Fibroblast of peridontal ligament (primary cell): ENCODE results near the gene BCAP31.
"Not testable (repeated sequence)": the region's sequence is repeated elsewhere in the genome, so short reads cannot be mapped to it uniquely, and the experiment has no call there.

Experiments used
- DNase-seq: peaks from one replicate; pipeline ENCODE4 v3.0.0-alpha.2; 2010; ENCODE audit errors: extremely low read depth

Gene BCAP31

GRCh38 chrX:153694687-153695270 lies 29.4 kb downstream of the BCAP31 start:
- DNase-seq = no peak

GRCh38 chrX:153694256-153694655 lies 29.9 kb downstream of the BCAP31 start:
- not testable (repeated sequence) for DNase-seq

- DNase-seq = no peak
These were observed 30.7 kb downstream of the BCAP31 start for GRCh38 chrX:153693216-153694086.

GRCh38 chrX:153692611-153693156 lies 31.5 kb downstream of the BCAP31 start:
- DNase-seq = no peak

GRCh38 chrX:153692003-153692402 lies 32.2 kb downstream of the BCAP31 start:
- DNase-seq = no peak

GRCh38 chrX:153691032-153691827 lies 33.0 kb downstream of the BCAP31 start:
- not testable (repeated sequence) for DNase-seq

GRCh38 chrX:153690466-153690865 lies 33.7 kb downstream of the BCAP31 start:
- no peak for DNase-seq

GRCh38 chrX:153689654-153690465 lies 34.3 kb downstream of the BCAP31 start:
- DNase-seq = no peak

- DNase-seq = peak; percentile 4
These were observed 35.1 kb downstream of the BCAP31 start for GRCh38 chrX:153688911-153689590.

GRCh38 chrX:153688506-153688905 lies 35.7 kb downstream of the BCAP31 start:
- no peak for DNase-seq

- DNase-seq = no peak
These were observed 36.1 kb downstream of the BCAP31 start for GRCh38 chrX:153688071-153688470.

- peak; percentile 24 for DNase-seq
These were observed 36.8 kb downstream of the BCAP31 start, which contains the start of gene SLC6A8 for GRCh38 chrX:153687121-153688039. Gene SLC6A8 (plus strand): TSS chrX:153687926. CDS start chrX:153688575, 649 bp downstream.

GRCh38 chrX:153686711-153687110 lies 37.5 kb downstream of the BCAP31 start:
- DNase-seq = no peak

- no peak for DNase-seq
These were observed 38.2 kb downstream of the BCAP31 start for GRCh38 chrX:153685751-153686696.

- no peak for DNase-seq
These were observed 39.0 kb downstream of the BCAP31 start for GRCh38 chrX:153685156-153685536.

GRCh38 chrX:153684467-153685155 lies 39.6 kb downstream of the BCAP31 start:
- DNase-seq = no peak

GRCh38 chrX:153683486-153683885 lies 40.7 kb downstream of the BCAP31 start:
- DNase-seq = not testable (repeated sequence)

- DNase-seq = no peak
These were observed 43.0 kb downstream of the BCAP31 start for GRCh38 chrX:153681175-153681574.
